Breast epithelium (tissue), 3 donors: ENCODE results near the gene FRY.

Experiments
- POLR2A ChIP-seq: fragments of 450-650 bp; IDR thresholded peaks from one replicate; pipeline ENCODE4 v1.6.1; 2016; ENCODE audit warnings: antibody characterized with exemption, mild to moderate bottlenecking, moderate library complexity
- TF ChIP-seq, protein P1 (sequence below), 3 donors: fragments of 450-650 bp; IDR thresholded peaks; one replicate each; pipeline ENCODE4 v1.5.1; 2016 to 2017; ENCODE audit warnings: antibody characterized with exemption in 3 of 3, mild to moderate bottlenecking in 3 of 3, moderate library complexity in 3 of 3

DNA sequence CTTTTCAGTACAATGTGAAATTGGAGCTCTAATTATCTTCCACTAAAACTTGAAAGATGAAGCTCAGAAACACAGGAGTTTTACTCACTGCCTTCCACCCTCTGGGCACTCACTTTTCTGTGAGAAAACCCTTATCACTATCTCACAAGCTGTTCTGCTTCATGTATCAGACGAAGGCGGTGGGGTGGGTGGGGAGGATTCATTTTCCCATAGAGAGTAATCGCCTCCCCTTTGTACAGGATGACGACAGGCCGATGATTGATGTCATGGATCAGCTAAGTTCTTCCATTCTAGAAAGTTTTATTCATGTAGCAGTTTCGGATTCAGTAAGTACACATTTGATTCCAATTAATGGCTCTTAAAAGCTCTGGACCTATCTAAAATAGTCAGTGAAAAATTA, 143.7 kb downstream of the FRY start:
- no peak for TF ChIP-seq POLR2A
- TF ChIP-seq, protein P1, sequence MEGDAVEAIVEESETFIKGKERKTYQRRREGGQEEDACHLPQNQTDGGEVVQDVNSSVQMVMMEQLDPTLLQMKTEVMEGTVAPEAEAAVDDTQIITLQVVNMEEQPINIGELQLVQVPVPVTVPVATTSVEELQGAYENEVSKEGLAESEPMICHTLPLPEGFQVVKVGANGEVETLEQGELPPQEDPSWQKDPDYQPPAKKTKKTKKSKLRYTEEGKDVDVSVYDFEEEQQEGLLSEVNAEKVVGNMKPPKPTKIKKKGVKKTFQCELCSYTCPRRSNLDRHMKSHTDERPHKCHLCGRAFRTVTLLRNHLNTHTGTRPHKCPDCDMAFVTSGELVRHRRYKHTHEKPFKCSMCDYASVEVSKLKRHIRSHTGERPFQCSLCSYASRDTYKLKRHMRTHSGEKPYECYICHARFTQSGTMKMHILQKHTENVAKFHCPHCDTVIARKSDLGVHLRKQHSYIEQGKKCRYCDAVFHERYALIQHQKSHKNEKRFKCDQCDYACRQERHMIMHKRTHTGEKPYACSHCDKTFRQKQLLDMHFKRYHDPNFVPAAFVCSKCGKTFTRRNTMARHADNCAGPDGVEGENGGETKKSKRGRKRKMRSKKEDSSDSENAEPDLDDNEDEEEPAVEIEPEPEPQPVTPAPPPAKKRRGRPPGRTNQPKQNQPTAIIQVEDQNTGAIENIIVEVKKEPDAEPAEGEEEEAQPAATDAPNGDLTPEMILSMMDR (IDR thresholded peaks at IDR 0.05), result no peak
